Ishikawa (cell line): ENCODE results near the gene NACC2.

ENCODE experiments used
- CREB1 ChIP-seq: IDR thresholded peaks from 2 replicates; pipeline ENCODE4 v1.6.1; 2012; ENCODE audit warnings: low read depth
- TAF1 ChIP-seq: IDR thresholded peaks from 2 replicates; pipeline ENCODE4 v1.6.1; 2012; ENCODE audit warnings: low read depth, mild to moderate bottlenecking

- TF ChIP-seq CREB1, result no peak
- TF ChIP-seq TAF1, result no peak
These were observed 131.2 kb downstream of the NACC2 start for GRCh38 chr9:135963938-135964337.
